Endometrium (tissue), 2 donors: ENCODE results near the gene THRA.

Source experiments
- FAIRE-seq: peaks from 2 replicates; lab custom pipeline; 2012; peaks lifted over from hg19 to GRCh38; lab: Jason Lieb, UNC
- donor health status: control.
- donor health status: control.

THRA gene

DNA sequence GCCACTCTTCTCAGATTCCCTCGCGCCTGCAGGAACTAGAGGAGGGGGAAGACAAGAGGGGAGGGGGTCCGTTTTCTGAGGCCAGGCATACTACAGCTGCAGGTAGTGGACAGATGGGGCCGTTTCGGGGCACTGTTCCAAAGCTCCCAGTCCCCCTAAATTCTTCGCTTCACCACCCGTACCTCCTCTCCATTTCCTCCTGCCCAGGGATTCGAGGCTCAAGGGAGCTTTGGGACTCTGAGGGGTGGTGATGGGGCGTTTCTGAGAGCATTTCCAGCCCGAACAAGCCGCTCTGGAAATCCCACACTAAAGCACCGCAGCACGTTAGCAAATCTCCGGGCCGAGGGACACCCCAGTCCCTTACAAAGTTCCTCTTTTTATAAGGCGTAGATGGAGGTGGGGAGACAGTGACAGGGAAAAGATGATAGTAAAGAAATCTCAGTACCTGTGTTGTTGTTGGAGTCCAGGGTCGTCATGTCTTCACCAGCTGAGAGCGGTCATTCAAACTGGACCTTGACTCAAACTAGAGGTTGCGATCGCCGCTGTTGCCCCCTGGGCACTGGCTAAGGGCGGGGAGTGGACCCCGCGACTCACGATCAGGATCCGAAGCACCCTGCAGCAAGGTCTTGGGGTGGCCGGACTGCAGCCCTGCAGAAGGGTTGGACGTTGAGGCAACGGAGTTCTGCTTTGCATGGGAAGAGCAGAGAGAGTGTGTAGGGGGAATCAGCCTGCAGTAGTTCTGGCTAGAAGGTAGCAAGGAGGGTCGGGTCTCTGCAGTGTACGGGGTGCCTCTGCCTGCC is 37.1 kb downstream of the THRA start:
- no peak for FAIRE-seq

GRCh38 chr17:40100419-40100668 is 37.6 kb downstream of the THRA start, which contains the start of gene NR1D1:
TSS of gene NR1D1 (minus strand) at chr17:40100589. CDS start at chr17:40100094, 495 bp downstream.
- FAIRE-seq = no peak

- FAIRE-seq = peak; percentile 15
Observed at GRCh38 chr17:40100669-40101366, 38.1 kb downstream of the THRA start.

DNA sequence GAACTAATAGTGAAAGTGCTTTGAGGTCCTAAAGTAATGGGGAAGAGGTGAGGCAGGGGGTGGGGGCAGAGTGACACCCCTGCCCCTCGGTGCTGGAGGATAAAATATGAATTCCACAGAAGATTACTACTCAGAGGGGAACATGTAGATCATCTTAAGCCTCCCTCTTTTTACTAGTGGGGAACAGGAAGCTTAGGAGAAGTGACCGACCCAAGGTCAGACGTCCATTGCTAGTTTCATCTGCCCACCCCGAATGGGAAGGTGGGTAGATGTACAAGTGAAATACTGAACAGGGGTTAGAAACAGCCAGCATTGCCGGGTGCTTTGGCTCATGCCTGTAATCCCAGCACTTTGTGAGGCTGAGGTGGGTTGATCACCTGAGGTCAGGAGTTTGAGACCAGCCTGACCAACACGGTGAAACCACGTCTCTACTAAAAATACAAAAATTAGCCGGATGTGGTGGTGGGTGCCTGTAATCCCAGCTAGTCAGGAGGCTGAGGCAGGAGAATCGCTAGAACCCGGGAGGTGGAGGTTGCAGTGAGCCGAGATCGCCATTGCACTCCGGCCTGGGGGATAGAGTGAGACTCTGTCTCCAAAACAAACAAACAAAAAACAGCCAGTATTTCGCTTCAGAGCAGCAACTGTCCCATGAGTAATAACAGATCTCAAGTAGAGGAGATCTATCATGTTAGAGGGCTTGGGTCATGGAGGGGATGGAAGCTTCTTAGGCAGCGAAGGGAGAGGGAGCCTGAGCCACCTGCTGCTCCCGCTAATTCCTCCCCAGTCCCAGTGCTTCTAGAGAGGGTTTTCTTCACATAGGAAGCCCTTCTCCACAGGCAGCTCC is 38.8 kb downstream of the THRA start:
- FAIRE-seq = no peak

- no peak for FAIRE-seq
Observed at GRCh38 chr17:40103071-40103661, 40.4 kb downstream of the THRA start.

- FAIRE-seq = no peak
Observed at GRCh38 chr17:40103688-40104087, 40.9 kb downstream of the THRA start.

GRCh38 chr17:40104594-40105486 is 42.1 kb downstream of the THRA start:
- FAIRE-seq = no peak

DNA sequence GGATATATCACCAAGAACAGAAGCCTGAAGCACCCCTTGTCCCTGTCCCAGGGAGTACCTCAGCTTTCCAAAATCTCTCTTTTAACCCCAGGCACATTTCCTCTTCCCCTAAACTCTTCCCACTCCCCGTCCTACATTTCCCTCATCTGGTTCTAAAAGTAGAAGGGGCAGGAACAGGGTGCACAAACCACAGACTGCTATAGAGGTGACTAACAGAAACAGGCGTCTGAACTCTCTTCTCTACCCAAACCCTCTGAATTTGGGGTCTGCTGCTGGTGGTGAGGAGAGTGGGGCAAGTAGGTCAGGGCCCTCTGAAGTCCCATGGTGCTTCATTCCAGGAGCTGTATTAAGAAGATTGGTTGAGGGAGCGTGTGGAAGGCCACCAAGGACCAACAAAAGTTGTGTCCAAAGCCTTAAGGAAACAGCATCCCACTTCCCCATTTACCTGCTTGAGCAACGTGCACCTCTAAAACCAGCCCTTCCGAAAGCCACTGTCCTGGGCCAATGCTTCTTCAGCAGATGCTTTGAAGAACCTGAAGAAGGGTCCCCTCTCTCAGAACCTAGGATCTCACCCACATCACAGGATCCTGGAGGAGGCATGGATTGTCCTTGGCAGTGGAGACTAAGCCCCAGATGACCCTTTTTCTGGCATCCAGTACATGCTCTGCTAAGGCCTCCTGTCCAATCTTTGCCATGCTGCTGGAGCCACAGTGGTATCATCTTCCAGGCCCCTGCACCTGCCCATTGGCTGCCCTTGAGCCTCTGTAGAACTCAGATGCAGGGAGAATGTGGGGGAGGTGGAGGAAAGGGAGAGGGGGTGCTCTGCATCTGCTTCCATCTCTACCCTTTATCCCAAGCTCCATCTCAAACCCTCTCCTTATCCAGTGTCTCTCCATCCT is 43.3 kb downstream of the THRA start:
- no peak for FAIRE-seq

- no peak for FAIRE-seq
Observed at GRCh38 chr17:40106760-40107521, 44.2 kb downstream of the THRA start.

DNA sequence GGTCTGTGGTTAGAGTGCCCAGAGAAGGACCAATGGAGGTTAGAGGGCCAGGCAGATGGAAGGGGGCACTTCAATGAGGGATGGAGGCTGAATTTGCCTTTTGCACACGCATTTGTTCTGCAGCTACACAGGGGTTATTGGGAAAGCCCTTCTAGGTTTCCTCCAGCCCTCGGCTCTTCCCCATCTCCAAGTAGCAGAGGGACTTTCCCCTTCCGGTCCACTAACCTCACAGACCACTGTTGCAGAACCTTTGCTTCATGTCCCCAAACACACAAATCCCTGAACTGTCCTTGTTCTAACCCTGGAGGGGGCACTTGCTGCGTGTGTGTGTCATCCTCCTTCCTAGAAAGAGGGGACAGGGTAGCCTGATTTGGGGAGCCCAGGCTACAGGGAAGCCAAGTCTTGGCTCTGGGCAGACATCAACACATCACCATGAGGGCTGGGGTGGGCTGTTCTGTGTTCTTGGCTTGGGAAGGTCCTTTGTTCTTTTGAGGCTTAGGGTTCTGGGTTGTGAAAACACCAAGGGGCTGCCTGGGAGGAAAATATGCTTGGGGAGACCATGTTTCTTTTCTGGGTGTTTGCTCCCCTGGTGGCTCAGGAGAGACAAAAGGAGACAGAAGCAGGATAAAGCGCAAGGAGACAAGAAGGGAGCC is 44.9 kb downstream of the THRA start:
- FAIRE-seq = no peak

DNA sequence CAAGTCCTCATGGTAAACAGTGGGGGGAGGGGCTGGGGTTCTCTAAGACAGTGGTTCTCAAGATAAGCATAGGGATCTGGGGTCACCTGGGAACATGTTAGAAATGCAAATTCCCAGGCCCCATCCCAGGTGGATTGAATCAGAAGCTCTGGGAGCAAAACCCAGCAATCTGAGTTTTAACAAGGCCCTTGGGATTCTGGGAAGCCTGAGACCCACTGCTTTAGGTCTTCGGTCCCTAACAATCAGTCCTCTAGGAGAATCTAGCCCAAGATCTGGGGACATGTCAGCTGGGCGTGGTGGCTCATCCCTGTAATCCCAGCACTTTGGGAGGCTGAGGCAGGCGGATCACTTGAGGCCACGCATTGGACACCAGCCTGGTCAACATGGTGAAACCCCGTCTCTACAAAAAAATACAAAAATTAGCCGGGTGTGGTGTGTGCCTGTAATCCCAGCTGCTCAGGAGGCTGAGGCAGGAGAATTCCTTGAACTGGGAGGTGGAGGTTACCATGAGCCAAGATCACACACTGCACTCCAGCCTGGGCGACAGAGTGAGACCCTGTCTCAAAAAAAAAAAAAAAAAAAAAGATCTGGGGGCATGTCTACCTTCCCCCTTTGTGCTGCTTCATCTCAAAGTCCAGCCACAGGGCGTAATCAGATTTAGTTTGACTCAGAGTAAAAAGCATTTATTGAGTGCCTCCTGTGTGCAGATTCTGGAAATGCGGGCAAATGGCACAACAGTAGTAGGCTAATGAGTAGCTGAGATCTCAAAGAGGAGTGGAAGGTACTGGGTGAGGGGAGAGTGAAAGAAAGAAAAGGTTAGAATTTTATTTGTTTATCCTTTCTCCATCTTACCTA is 46.4 kb downstream of the THRA start:
- no peak for FAIRE-seq

DNA sequence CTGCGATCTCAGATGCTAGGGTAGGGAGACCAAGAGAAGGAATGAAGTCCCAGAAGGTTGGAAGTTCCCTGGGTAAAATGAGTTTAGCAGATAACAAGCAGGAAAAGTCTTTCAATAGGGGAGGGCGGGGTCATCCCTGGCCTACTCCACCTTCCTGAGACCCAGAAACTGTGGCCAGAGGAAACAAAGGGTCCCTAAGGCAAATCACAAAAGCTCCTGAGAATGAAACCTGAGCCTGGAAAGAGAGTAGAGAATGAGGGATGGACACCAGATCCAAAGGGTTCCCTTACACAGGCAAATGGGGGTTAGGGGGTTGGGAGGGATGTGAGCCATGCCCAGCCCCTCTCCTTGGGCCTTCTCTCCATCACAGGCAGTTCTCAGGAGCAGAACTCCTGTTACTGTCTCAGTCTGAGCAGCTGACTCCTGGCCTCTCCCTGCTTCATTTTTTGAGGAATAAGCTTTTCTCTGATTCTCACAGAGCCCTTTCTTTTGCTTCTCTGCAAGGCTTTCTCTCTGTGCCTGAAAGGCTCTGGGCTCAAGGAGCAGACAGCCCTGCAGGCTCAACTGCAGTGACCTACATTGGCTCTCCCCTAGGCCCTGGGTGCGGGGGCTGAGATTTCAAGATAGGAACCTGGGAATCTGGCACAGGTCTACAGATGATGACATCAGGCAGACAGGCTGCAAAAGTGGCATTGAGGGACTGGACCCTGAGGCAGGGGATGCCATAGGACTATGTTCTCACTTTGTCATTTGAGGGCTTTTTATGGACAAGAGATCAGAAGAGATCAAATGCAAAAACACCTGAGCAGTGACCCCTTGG is 47.5 kb downstream of the THRA start:
- no peak for FAIRE-seq

DNA sequence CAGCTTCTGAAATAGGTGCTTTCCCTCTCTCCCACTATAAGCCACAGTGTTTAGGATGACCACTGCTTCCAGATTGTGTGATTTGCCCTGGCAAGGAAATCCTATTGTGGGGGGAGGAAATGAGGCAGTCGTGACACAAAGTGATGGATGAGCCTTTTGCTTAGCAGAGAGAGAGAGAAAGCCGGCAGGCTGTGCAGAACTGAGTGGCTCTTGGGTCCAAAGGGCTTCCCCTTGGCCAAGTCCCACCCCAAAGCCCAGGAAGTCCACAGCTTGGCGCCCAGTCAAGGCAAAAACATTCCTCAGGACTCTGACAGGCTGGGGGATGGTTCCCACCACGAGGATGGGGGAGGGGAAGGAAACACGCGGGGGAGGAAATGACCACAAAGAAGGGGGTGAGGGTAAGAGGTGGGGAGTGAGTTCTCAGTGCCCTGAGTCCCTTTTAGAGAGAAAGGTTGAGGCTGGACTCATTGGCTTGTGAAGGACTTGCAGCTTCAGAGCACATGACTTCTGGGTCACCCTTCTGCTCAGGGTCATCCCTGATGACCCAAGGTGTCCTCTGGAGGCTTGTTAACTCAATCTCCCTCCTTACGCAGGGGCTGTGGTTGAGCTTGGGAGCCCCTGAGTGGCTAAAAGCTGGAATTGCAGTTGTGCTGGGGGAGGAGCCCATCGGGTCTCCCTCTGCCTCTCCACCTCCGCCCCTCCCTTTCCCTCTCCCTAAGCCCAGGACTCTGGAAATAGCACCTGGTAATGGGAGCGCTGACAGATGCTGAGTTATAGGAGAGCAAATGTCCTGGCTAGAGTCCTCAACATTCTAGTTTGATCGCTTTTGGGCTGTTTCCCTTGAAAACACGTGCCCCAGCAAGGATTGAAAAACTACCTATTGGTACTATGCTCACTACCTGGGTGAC is 48.7 kb downstream of the THRA start:
- no peak for FAIRE-seq

DNA sequence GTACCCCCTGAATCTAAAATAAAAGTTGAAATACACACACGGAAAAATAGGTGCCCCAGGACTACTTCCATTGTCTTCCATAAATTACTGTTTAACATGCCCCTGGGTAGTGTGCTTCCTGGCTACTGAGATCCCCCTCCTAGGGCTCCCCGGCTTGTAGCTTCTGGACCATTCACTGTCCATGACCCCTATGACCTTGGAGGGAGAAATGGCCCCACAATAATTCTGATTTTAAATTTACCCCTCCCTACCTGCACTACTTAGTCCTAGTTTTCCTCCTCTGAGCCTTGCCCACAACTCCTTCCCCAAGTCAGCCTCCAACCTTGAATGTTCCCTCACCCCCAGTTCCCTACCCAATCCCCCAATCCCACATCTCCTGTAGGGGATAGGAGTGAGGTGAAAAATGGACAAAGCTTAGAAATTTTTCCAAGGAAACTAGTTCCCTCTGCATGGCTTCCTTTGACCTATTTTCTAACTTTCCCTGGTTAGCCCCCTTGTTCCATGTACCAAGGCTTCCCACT is 49.5 kb downstream of the THRA start:
- FAIRE-seq = no peak

DNA sequence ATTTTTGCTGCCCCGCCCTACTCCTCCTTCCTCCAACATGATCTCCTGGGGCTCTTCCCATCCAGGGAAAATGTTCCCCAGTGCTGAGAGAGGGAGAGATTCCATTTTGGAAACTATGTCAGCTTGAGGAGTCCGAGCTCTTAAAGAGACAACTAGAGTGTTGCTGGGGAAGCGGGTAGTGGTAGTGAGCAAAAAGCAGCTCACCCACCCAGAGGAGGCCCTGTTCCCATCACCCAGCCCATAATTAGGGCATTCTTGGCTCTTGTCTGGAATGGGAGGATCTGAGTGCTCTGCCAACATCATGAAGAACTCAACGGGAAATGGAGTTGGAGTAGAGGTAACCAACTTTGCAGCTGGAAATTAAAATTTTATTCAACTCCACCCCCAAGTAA is 49.9 kb downstream of the THRA start:
- FAIRE-seq = no peak
